HL-60/S4 treated with retinoic acid at 250 ng/mL for 4 days and 3 days (cell line): Measurements from ENCODE around the gene MTM1.

Experiments
- in situ Hi-C: fragments of 300-500 bp; cut with MboI; formaldehyde crosslinking; loops from 2 replicates; pipeline ENCODE4 v1.7.0; 2022; ENCODE audit warnings: low sequenced_read_pairs

MTM1 gene

GRCh38 chrX:150568320-150569154 lies at the start of gene MTM1:
Gene MTM1, plus strand, starts transcription at chrX:150568621. Its CDS starts 23,994 bp downstream, at chrX:150592615.
- in situ Hi-C loops: no loop called here

- in situ Hi-C loops: no loop called here
Observed at GRCh38 chrX:150522494-150522893, 45.9 kb upstream of the MTM1 start.

DNA sequence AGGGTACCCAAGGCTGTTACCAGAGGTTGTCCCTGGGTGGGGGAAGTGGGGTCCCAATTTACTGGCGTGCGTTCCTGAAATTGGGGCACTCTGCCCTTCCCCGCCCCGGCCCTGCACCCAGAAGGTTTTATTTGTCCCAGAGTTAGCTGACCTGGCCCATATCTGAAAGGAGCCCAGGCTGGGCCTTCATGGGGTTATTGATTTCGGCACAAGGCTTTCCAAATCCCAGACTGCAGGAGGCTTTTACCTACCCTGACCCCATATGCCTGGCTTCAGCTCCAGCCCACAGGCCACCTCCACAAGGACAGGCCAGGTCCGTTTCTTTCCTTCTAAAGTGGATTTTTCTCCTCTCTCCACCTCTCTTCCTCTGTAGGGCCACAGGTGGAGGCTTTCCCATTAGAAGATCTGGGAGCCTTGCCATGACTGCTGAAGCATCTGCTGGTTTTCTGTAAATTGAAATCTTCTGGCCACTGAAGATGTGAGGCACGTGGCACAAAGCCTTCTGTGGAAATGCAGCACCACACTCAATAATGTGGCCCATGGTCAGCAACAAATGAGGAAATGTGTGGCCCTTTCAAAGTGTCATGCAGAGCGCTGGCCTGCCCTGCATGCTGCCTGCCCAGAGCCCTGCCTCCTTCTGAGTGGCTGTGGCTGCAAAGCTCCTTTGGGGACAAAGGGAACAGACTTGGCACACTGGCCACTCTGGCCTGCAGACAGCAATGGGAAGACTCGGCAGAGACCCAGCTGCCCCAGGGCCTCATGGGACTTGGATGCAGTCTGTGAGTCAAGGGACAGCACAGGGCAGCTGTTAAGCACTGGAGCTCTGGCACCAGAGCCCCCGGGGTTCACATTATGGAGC lies 43.1 kb upstream of the MTM1 start:
- in situ Hi-C loops: no loop called here

DNA sequence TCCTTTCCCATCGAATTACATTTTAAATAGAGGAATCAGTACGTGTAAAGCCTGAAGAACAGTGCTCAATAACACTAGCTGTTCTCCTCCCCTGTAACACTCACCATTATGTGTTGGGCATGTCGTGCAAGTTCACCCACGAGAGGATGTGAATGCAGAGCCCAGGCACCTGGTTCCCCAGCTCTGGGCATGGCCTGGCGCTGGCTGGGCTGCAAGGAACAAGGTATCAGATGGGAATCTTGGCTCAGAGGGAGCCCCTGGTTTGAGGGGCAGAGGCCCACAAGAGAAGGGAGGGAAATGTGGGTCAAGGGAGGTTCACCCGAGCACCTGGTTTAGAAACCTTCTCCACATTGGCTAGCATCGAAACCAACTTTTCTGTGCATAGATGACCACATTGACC lies 41.7 kb upstream of the MTM1 start:
- in situ Hi-C loops: no loop called here

DNA sequence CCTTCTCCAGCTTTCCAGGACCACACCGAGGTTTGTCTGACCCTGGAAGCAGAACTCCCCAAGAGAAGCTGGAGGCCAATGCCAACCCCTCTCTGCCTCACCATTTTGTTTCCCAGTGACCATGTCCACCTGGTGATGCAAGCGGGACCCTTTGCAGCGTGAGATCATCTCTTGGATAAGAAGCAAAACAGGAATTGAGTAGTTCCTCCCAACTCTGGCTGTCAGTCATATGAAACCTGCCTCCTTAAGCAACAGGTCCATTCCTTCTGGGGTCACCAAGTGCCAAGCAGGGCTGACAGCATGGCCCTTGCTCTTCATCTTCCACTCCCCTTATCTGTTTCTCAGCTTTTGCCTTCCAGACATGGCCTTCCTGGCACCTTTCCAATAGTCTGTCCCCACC lies 41.3 kb upstream of the MTM1 start:
- in situ Hi-C loops: no loop called here

- in situ Hi-C loops: no loop called here
Observed at GRCh38 chrX:150529587-150529986, 38.8 kb upstream of the MTM1 start.

- in situ Hi-C loops: no loop called here
Observed at GRCh38 chrX:150530821-150531220, 37.6 kb upstream of the MTM1 start.

DNA sequence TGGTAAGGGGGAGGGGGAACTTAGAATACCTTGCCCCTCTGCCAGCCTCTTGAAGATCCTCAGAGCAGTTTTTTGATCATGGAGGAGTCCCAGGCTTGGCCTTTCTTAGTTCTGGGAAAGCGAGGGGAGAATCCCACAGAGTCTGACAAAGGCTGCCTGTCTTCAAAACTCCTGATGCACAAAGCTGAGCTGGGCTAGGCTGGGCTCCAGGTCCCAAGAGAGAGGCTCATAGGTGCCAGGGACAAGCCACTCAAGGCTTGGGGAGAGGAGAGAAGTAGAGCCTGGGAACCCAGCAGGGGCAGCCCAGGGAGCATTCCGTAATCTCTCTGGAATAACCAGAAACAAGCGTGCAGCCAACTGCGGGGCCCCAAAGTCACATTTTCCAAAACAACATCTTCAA lies 37.0 kb upstream of the MTM1 start:
- in situ Hi-C loops: no loop called here

- in situ Hi-C loops: no loop called here
Observed at GRCh38 chrX:150533863-150534262, 34.6 kb upstream of the MTM1 start.

GRCh38 chrX:150536455-150537116 lies 31.8 kb upstream of the MTM1 start:
- in situ Hi-C loops: no loop called here

DNA sequence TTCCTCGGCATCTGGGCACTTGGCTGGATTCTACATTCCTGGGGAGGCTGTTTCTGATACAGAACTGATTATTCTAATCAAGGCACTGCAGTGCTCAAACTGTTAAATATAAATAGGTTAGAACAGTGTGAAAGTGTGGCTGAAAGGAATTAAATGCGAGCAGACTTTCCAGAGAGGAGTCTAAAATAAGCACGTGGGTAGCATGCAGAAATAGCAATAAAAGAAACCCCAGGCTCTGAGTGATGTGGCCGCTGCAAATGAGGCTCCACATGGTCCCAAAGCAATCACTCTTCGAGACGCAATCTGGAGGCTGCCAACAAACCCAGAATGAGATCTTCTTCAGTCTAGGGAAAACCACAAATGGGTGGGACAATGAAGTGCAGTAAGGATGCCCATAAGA lies 30.6 kb upstream of the MTM1 start:
- in situ Hi-C loops: no loop called here

- in situ Hi-C loops: no loop called here
Observed at GRCh38 chrX:150540965-150541364, 27.5 kb upstream of the MTM1 start.

- in situ Hi-C loops: no loop called here
Observed at GRCh38 chrX:150542846-150543229, 25.6 kb upstream of the MTM1 start.

DNA sequence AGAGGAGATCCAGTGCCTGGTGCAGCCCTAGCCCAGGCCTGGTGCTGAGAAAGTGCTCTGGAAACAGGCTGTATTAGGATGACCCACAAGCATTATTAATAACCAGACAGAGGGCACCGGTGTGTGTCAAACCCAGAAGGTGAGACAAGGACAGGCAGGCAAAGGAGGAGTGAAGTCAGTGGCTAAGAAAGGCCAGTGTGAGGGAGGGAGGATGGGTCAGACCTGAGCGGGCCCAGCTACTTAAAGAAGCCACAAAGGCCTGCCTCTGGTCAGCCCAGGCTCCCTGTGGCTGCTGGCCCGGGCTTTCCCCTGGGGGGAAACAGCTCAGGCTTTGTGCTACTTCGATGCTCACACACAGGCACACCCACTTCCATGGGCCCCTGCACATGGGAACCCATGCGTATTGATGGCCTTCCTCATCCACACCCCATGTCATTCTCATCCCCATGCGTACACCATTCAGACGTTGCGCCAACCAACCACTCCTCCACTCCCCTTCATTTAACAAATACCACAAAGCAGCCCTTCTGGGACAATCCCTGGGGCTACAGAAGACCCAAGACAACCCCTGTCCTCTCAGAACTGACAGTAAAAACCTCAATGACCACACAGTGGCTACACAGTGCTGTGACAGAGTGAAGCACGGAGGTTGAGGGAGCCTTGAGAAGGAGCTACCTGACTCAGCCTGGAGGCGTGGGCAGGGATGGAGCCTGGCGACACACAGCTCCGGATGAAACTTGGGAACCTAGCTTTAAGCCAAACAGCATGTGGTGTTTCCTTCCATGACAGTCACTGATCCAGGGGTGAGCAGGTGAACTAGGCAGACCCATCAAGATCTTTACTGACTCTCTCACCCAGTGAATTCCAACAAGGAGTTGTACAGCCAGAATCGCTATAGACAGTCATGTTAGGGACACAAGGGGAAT lies 24.9 kb upstream of the MTM1 start:
- in situ Hi-C loops: no loop called here

GRCh38 chrX:150544222-150544787 lies 24.1 kb upstream of the MTM1 start:
- in situ Hi-C loops: no loop called here

DNA sequence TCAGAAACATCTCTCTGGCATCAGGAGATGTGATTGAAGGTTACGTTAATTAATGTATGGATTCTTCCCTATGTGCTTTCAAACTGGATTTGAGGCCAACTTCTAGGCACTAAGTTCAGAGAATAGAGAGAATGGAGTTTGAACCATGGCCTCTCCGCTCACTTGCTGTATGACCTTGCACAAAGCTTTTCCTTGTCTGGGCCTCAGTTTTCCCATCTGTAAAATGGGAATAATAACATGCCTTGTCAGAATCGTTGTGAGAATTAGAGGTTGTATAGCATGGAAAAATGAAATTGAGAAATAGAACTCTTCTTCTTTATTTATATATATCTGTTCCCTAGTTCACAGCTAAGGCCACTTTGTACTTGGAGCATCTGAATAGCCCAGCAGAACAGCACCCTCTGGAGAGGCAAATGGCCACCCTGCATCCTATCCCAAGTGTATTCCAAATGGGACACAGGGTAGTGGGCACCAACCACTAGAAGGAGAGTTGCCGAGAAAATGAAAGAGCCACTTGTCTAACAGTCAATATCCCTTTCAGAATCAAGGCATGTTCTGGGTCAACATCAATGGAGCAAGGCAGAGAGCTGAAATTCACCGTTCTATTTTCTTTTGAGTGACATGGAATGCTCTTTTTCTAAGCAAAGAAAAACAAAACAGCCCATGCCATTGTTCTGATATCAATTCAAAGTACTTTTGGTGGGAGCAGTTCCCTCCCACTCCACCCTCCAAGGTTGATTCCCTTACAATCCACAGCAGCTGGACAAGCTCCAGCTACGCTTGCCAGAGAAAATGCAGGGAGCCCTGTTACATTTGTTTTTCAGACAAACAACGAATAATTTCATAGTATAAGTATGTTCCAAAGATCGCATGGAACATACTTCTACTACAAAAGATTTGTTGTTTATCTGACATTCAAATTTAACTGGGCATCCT lies 23.3 kb upstream of the MTM1 start:
- in situ Hi-C loops: no loop called here

GRCh38 chrX:150546711-150547153 lies 21.7 kb upstream of the MTM1 start:
- in situ Hi-C loops: no loop called here

DNA sequence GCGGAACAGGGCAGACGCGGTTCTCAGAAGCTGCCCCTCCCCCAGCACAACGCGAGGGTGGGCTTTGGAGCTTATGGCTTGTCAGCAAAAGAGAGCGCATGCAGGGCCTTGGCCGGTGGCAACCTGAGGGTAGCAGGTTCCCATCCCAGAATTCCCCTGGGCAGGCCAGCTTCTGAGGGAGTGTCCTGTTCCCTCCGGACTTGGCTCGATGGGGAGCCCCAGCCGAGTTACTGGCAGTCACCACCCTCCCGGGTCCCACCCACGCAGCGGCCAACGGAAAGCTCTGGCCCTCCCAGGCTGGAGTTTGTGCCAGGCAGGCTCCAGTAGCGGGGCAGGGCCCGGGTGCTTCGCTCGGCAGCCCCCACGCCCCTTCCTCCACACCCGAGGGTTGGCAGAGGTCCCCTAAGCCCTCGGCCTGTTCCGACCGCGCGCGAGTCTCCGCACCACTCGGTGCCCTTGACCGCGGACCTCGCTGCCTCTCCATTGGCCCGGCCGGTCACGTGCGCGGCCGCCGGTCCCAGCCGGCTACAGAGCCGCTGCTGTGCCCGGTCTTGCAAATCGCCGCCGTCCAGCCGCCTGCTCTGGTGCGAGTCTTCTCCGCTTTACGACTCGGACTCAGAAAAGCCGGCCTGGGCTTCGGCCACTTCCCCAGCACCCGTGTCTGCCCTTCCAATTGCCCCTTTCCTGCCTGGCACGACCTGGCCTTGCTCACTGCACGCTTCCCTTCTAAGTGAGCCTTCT lies 20.9 kb upstream of the MTM1 start:
- in situ Hi-C loops: no loop called here
